GM12874 (cell line): ENCODE data around the gene AAK1.

ENCODE experiments used
- TF ChIP-seq, protein P1 (sequence below): IDR thresholded peaks from 2 replicates; pipeline ENCODE4 v1.5.1; 2011; ENCODE audit warnings: low read depth, mild to moderate bottlenecking, control low read depth, low read length, moderate library complexity; ENCODE audit not compliant: insufficient read depth

Gene AAK1

DNA sequence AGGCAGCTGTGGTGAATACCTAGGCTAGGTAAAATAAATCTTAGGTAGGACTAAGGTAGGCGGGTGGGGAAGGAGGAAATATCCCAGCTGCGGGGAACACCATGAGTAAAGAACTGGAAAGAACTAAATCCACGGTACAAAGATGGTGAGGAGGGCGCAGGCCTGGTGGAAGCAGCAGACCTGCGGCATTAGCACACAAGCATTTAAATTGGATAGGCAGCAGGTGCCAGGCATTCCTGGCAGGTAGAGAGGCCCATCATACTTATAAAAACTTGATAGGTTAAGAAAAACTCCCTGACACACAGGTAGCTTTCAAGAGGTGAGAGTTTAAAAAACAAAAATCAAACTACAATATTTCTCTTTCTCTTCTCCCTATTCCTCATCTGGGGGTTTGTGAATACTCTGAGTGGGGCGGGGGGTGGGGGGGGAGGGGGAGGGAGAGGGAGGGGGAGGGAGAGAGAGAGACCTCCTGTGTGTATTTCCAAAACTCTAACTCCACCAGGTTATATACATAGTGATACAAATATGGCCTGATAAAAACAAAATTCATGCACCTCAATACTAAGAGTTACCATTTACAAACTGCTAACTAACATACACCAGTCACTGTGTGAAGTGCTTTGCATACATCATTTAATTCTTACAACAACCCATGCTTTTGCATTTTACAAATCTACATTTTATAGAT is 13.5 kb downstream of the AAK1 start:
- TF ChIP-seq, protein P1, sequence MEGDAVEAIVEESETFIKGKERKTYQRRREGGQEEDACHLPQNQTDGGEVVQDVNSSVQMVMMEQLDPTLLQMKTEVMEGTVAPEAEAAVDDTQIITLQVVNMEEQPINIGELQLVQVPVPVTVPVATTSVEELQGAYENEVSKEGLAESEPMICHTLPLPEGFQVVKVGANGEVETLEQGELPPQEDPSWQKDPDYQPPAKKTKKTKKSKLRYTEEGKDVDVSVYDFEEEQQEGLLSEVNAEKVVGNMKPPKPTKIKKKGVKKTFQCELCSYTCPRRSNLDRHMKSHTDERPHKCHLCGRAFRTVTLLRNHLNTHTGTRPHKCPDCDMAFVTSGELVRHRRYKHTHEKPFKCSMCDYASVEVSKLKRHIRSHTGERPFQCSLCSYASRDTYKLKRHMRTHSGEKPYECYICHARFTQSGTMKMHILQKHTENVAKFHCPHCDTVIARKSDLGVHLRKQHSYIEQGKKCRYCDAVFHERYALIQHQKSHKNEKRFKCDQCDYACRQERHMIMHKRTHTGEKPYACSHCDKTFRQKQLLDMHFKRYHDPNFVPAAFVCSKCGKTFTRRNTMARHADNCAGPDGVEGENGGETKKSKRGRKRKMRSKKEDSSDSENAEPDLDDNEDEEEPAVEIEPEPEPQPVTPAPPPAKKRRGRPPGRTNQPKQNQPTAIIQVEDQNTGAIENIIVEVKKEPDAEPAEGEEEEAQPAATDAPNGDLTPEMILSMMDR: no peak

DNA sequence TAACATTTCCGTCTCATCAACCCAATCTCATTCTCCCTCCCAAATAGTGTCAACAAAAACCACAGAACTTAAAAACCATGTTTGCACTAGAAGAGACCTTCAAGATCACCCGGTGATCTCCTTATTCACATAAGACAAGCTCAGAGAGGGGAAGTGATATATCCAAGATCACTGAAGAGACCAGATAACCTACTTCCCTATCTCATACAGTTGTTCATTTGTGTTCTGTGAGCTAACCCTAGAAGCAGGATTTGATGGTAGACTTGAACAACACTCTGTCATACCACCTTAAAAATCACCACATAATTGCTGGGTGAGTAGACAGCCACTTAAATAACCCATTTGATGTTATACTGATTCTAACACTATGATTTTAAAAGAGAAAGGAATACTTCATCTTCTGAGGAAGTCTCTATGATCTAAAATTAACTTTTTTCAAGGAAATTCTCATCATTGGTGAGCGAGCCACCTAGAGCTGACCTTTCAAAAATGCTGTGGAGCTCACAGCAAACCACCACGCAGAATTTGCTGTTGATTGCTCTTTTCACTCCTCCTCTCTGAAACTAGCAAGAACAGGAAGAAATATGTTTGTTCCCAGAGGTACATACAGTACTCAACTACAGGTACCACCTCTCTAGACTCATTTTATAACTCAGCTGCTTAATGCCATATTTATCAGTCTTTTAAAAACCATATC is 15.1 kb downstream of the AAK1 start:
- TF ChIP-seq, protein P1: no peak

DNA sequence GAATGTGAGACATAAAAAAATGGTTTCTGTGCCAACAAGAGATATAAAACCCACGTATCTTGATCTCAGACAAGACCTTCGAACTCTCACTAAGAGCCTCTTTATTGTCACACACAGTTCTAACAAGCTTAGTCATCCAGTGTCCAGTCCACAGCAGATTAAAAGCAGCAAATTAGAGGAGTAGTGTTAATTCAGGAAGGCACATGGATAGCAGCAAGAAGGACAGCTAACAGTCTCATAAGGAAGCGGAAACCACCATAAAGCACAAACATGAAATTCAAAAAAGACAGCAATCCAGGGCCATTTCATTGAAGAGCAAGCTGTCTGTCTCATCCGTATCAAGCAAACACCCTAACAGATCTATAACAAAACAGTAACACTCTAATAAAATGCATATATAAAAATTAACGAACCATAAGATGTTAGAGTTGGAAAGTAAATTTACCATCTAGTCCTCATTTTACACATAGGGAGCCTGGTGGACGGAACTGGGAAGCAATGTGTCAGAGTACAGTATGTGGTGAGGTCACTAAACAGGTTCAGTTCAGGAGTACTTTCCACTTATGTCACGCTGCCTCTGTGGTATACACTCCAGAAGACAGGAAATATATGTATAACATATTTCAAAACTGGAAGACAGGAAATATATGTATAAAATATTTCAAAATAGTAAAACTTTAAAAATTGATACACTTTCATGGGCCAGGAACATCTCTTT is 18.3 kb downstream of the AAK1 start:
- TF ChIP-seq, protein P1: no peak

DNA sequence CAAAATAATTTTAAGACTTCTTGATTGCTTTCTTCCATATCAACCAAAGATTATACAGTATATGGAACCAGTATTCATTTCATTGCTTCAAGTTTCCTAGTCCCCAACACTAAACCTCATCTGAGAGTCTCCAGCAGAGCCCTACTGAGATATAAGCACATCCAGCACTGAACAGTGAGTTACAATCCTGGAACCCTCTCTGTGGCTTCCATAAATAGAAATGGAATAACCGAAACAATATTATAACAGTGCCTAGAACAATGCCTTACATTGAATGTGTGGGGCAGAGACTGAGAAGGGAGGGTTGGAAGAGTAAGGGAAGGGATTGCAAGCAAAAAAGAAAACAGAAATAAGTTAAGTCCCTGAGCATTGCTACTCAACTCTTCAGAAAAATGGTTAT is 18.9 kb downstream of the AAK1 start:
- TF ChIP-seq, protein P1: no peak

DNA sequence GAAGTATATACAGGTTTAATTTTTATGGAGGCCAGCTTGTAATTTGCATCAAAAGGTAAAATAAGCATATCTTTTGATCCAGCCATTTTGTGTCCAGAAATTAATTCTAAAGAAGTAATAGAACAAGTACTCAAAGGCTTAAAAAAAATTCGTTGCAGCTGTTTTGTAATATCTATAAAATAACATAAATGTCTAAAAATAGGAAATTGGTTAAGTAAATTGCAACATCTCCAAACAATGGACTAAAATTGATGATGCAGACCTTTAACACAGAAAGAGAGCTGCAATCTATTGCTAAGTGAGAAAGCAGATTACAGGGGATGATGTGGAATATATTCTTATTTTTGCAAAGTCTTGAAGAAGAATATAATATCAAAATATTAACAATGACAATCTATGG is 19.4 kb downstream of the AAK1 start:
- TF ChIP-seq, protein P1: no peak

DNA sequence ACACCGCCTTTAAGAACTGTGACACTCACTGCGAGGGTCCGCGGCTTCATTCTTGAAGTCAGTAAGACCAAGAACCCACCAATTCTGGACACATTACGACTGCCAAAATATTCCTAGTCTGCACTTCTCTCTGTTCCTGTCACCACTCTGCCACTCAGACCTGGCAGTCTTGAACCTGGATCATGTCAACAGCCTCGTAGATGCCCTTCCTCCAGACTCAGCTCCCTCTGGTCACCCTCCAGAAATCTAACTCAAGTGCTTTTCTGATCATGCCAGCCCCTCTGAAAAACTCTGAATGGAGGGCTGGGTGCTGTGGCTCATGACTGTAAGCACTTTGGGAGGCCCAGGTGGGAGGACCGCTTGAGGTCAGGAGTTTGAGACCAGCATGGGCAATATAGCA is 20.3 kb downstream of the AAK1 start:
- TF ChIP-seq, protein P1: no peak

DNA sequence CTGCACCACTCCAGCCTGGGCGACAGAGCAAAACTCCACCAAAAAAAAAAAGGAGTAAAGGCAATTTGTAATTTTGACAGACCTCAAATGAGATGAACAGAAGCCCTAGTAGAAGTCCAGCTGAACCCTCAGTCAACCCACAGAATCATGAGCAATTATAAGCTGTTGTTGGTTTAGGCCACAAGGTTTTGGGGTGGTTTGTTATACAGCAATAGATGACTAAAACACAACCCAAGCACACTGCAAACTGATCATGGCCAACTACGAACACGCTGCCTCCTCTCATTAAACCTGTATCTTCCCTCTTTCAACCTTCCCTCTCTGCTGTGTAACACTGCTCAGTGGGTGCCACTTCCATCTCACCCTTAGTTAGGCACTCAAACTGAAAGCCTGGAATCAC is 22.1 kb downstream of the AAK1 start:
- TF ChIP-seq, protein P1: no peak
